Measurements from ENCODE around the gene SPON1.
"Not testable (repeated sequence)": the region's sequence is repeated elsewhere in the genome, so short reads cannot be mapped to it uniquely, and the experiment has no call there.

SPON1 gene

DNA sequence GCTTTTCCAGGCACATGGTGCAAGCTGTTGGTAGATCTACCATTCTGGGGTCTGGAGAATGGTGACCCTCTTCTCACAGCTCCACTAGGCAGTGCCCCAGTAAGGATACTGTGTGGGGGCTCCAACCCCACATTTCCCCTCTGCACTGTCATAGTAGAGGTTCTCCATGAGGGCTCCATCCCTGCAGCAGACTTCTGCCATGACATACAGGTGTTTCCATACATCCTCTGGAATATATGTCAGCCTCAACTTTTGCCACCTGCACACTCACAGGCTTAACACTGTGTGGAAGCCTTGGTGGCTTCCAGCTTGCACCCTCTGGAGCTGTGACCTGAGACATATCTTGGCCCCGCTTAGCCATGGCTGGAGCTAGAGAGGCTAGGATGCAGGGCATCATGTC lies 191.6 kb downstream of the SPON1 start:
- not testable (repeated sequence) for H3K79me1 ChIP-seq (ENCODE audit: low read depth, low read length)

DNA sequence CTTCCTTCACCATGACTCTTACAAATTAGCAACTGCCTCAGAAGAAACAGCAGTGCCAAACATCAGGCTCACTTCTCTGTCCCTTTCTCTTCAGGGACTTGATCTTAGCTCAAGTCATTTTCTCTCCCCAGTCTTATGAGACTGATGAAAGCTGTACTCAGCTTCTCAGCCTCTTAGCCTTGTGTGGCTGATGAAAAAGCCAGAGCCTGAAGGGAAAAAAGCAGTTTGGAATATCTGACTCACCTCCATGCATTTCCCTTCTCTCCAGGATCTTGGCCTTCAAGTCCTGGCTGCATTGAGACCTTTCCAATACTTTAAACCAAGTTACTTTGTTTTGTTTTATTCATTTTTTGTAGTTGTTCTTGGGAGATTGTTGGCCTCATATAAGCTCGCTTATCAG lies 195.9 kb downstream of the SPON1 start:
- no peak overlapping the region for H2BK120ac ChIP-seq (ENCODE audit: low read depth, low read length)
- no peak overlapping the region for H4K8ac ChIP-seq (ENCODE audit: low read depth, low read length)
- H3K36me3 ChIP-seq (replicated peaks in 1 of 2; ENCODE audit: control insufficient read depth in 2 of 2, insufficient read depth in 2 of 2, low read length in 2 of 2): no peaks in the 10 kb centered on the region
- no peak overlapping the region for H3K9ac ChIP-seq (ENCODE audit: low read depth, low read length, poor library complexity)
- no peak overlapping the region for H2BK15ac ChIP-seq (ENCODE audit: low read length)
- no peak overlapping the region for H2BK12ac ChIP-seq (ENCODE audit: low read length)
- H3K14ac ChIP-seq (ENCODE audit: low read length): no peak overlapping the region
- H3K4me2 ChIP-seq (ENCODE audit: insufficient read depth, low read length, poor library complexity, severe bottlenecking): no peak overlapping the region
- H2AFZ ChIP-seq (ENCODE audit: low read length): no peak overlapping the region
- H3K23ac ChIP-seq (ENCODE audit: low read depth, low read length, poor library complexity): no peak overlapping the region
- H3K79me1 ChIP-seq (ENCODE audit: low read depth, low read length): no peaks in the 10 kb centered on the region
- H2BK5ac ChIP-seq (ENCODE audit: low read length): no peak overlapping the region
- no peak for DNase-seq (ENCODE audit: low spot score)
- H3K4me3 ChIP-seq (ENCODE audit: low read length in 2 of 2): no peak overlapping the region
- no peak overlapping the region for H2AK5ac ChIP-seq (ENCODE audit: low read depth, low read length)
- H3K18ac ChIP-seq (ENCODE audit: low read length): no peak overlapping the region
- H4K91ac ChIP-seq (ENCODE audit: low read depth, low read length, poor library complexity): no peak overlapping the region
- H3K9me3 ChIP-seq (replicated peaks in 1 of 2; ENCODE audit: control insufficient read depth in 2 of 2, insufficient read depth in 1 of 2, low read depth in 1 of 2, low read length in 2 of 2): peaks cover 2 to 10% of the 10 kb centered on the region in 2 donors
- WGBS, 2 donors (ENCODE audit: extremely low coverage in 2 of 2, insufficient read length in 2 of 2, insufficient replicate concordance in 1 of 2): no CpG with 5 or more reads among the region's 1 CpG
- H3K4ac ChIP-seq (ENCODE audit: low read length): no peak overlapping the region
- no peaks in the 10 kb centered on the region for H3K4me1 ChIP-seq (ENCODE audit: control insufficient read depth in 2 of 2, insufficient read depth in 1 of 2, low read depth in 1 of 2, low read length in 2 of 2)
- no peaks in the 10 kb centered on the region for H3K27me3 ChIP-seq (ENCODE audit: control insufficient read depth in 3 of 3, insufficient read depth in 3 of 3, low read depth in 1 of 3, low read length in 3 of 3)
- no peak overlapping the region for H3K27ac ChIP-seq (replicated peaks; ENCODE audit: low read length)

More for the DNA sequence above, 191.6 kb downstream of the SPON1 start:
- H2BK120ac ChIP-seq (ENCODE audit: low read depth, low read length); H3K9me3 ChIP-seq (replicated peaks in 1 of 2; ENCODE audit: control insufficient read depth in 2 of 2, insufficient read depth in 1 of 2, low read depth in 1 of 2, low read length in 2 of 2); H3K27ac ChIP-seq (replicated peaks; ENCODE audit: low read length); H2BK12ac ChIP-seq (ENCODE audit: low read length); H3K9ac ChIP-seq (ENCODE audit: low read depth, low read length, poor library complexity); H3K27me3 ChIP-seq (ENCODE audit: control insufficient read depth in 3 of 3, insufficient read depth in 3 of 3, low read depth in 1 of 3, low read length in 3 of 3); DNase-seq (ENCODE audit: low spot score); H4K91ac ChIP-seq (ENCODE audit: low read depth, low read length, poor library complexity); H3K23ac ChIP-seq (ENCODE audit: low read depth, low read length, poor library complexity); H2AFZ ChIP-seq (ENCODE audit: low read length); H2AK5ac ChIP-seq (ENCODE audit: low read depth, low read length); H2BK15ac ChIP-seq (ENCODE audit: low read length); H4K8ac ChIP-seq (ENCODE audit: low read depth, low read length); H3K36me3 ChIP-seq (replicated peaks in 1 of 2; ENCODE audit: control insufficient read depth in 2 of 2, insufficient read depth in 2 of 2, low read length in 2 of 2); H3K4me2 ChIP-seq (ENCODE audit: insufficient read depth, low read length, poor library complexity, severe bottlenecking); H3K14ac ChIP-seq (ENCODE audit: low read length); H3K18ac ChIP-seq (ENCODE audit: low read length); H2BK5ac ChIP-seq (ENCODE audit: low read length); H3K4ac ChIP-seq (ENCODE audit: low read length); H3K4me1 ChIP-seq (ENCODE audit: control insufficient read depth in 2 of 2, insufficient read depth in 1 of 2, low read depth in 1 of 2, low read length in 2 of 2): not testable (repeated sequence)
- WGBS, 2 donors (ENCODE audit: extremely low coverage in 2 of 2, insufficient read length in 2 of 2, insufficient replicate concordance in 1 of 2): no CpG with 5 or more reads among the region's 1 CpG
- peak overlapping the region in 1 of 2 donors; percentile 30 for H3K4me3 ChIP-seq (ENCODE audit: low read length in 2 of 2)

DNA sequence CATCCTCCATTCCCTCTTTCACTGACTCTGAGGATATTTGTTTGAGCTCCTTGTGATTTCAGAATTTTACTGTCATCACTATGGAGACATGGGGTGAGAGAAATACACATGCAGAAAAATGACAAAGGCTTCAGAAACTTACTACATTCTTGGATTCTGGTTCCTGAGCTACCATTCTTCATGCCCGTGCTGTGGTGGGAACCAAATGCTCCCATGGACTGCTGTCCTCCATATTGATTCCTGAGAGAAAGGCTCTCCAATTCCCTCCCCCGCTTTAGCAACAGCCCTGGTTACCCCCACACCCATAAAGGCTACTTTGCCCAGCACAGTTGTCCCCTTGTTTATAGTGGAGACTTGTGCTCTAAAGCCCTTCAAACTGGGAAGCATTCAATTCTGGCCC lies 201.1 kb downstream of the SPON1 start:
- Histone ChIP-seq H2BK15ac (ENCODE audit: low read length) (no peak overlapping the region), H3K9ac (ENCODE audit: low read depth, low read length, poor library complexity) (no peak overlapping the region), H3K27me3 (ENCODE audit: control insufficient read depth in 3 of 3, insufficient read depth in 3 of 3, low read depth in 1 of 3, low read length in 3 of 3) (no peaks in the 10 kb centered on the region), H3K27ac (replicated peaks; ENCODE audit: low read length) (no peak overlapping the region), H2BK120ac (ENCODE audit: low read depth, low read length) (no peak overlapping the region), H3K4me2 (ENCODE audit: insufficient read depth, low read length, poor library complexity, severe bottlenecking) (no peak overlapping the region), H3K14ac (ENCODE audit: low read length) (no peak overlapping the region), H2BK5ac (ENCODE audit: low read length) (no peak overlapping the region), H4K91ac (ENCODE audit: low read depth, low read length, poor library complexity) (no peak overlapping the region), H3K9me3 (replicated peaks in 1 of 2; ENCODE audit: control insufficient read depth in 2 of 2, insufficient read depth in 1 of 2, low read depth in 1 of 2, low read length in 2 of 2) (peaks cover 0 to 1% of the 10 kb centered on the region in 2 donors), H2BK12ac (ENCODE audit: low read length) (no peak overlapping the region), H3K36me3 (replicated peaks in 1 of 2; ENCODE audit: control insufficient read depth in 2 of 2, insufficient read depth in 2 of 2, low read length in 2 of 2) (no peaks in the 10 kb centered on the region), H3K23ac (ENCODE audit: low read depth, low read length, poor library complexity) (no peak overlapping the region), H3K18ac (ENCODE audit: low read length) (no peak overlapping the region), H2AK5ac (ENCODE audit: low read depth, low read length) (no peak overlapping the region), H3K4me1 (ENCODE audit: control insufficient read depth in 2 of 2, insufficient read depth in 1 of 2, low read depth in 1 of 2, low read length in 2 of 2) (no peaks in the 10 kb centered on the region), H3K4ac (ENCODE audit: low read length) (no peak overlapping the region), H3K79me1 (ENCODE audit: low read depth, low read length) (no peaks in the 10 kb centered on the region), H4K8ac (ENCODE audit: low read depth, low read length) (no peak overlapping the region), H3K4me3 (ENCODE audit: low read length in 2 of 2) (no peak overlapping the region), H2AFZ (ENCODE audit: low read length) (no peak overlapping the region)
- WGBS, 2 donors (ENCODE audit: extremely low coverage in 2 of 2, insufficient read length in 2 of 2, insufficient replicate concordance in 1 of 2): no CpG with 5 or more reads among the region's 2 CpGs
- DNase-seq (ENCODE audit: low spot score): no peak

DNA sequence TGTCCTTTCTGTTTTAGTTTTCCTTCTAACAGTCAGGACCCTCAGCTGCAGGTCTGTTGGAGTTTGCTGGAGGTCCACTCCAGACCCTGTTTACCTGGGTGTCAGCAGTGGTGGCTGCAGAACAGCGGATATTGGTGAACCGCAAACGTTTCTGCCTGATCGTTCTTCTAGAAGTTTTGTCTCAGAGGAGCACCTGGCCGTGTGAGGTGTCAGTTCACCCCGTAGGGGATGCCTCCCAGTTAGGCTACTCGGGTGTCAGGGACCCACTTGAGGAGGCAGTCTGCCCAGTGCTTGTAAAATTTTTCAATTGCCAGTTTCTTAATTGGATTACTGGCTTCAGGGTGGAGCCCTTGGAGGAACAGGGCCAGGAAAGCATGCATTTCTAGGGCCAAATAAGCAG lies 211.2 kb downstream of the SPON1 start:
- not testable (repeated sequence) for H3K14ac ChIP-seq (ENCODE audit: low read length); H3K9ac ChIP-seq (ENCODE audit: low read depth, low read length, poor library complexity); H2AFZ ChIP-seq (ENCODE audit: low read length); H3K36me3 ChIP-seq (replicated peaks in 1 of 2; ENCODE audit: control insufficient read depth in 2 of 2, insufficient read depth in 2 of 2, low read length in 2 of 2); H4K91ac ChIP-seq (ENCODE audit: low read depth, low read length, poor library complexity); H3K9me3 ChIP-seq (replicated peaks in 1 of 2; ENCODE audit: control insufficient read depth in 2 of 2, insufficient read depth in 1 of 2, low read depth in 1 of 2, low read length in 2 of 2); H2BK5ac ChIP-seq (ENCODE audit: low read length); H3K79me1 ChIP-seq (ENCODE audit: low read depth, low read length); H3K27me3 ChIP-seq (ENCODE audit: control insufficient read depth in 3 of 3, insufficient read depth in 3 of 3, low read depth in 1 of 3, low read length in 3 of 3); H2BK120ac ChIP-seq (ENCODE audit: low read depth, low read length); H2BK12ac ChIP-seq (ENCODE audit: low read length); H3K4me3 ChIP-seq (ENCODE audit: low read length in 2 of 2); H3K23ac ChIP-seq (ENCODE audit: low read depth, low read length, poor library complexity); H2BK15ac ChIP-seq (ENCODE audit: low read length); H2AK5ac ChIP-seq (ENCODE audit: low read depth, low read length); H3K27ac ChIP-seq (replicated peaks; ENCODE audit: low read length); H3K4me2 ChIP-seq (ENCODE audit: insufficient read depth, low read length, poor library complexity, severe bottlenecking); H3K4ac ChIP-seq (ENCODE audit: low read length); DNase-seq (ENCODE audit: low spot score); H3K18ac ChIP-seq (ENCODE audit: low read length); H3K4me1 ChIP-seq (ENCODE audit: control insufficient read depth in 2 of 2, insufficient read depth in 1 of 2, low read depth in 1 of 2, low read length in 2 of 2); H4K8ac ChIP-seq (ENCODE audit: low read depth, low read length)
- no CpG with 5 or more reads among the region's 7 CpGs for WGBS, 2 donors (ENCODE audit: extremely low coverage in 2 of 2, insufficient read length in 2 of 2, insufficient replicate concordance in 1 of 2)

Data from neuronal stem cell (in vitro differentiated cells).